ENCODE results near the gene BRCA2.

DNA sequence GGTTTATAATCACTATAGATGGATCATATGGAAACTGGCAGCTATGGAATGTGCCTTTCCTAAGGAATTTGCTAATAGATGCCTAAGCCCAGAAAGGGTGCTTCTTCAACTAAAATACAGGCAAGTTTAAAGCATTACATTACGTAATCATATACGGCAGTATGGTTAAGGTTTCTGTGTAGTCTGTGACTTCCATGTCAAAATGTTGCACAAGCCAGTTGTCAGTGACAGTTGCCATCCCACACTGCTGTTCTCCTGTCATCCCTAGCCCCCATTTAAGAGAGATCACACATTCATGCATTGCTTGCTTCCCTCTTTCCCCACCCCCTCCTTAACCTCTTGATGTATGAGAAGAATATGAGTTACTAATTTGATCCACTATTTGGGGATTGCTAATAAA is 47.3 kb downstream of the BRCA2 start:
- no peak for TF ChIP-seq EP300 (IDR thresholded peaks at IDR 0.05)
- no peak for TF ChIP-seq CTCF (IDR thresholded peaks at IDR 0.05)
- no peak for TF ChIP-seq POLR2A (IDR thresholded peaks at IDR 0.05)
- TF ChIP-seq POLR2AphosphoS5 (IDR thresholded peaks at IDR 0.05) = no peak
